Immature natural killer cell (primary cell): ENCODE results near the gene BMP6. TPM values are rescaled to one million over a fixed set of nuclear protein-coding genes. Genes with fewer than 3 reads are reported as not detected.
A peak's percentile ranks its signal among the peaks of the same experiment; 100 is the strongest.

Experiments used
- DNase-seq, 3 donors: peaks; one replicate each; pipeline ENCODE4 v3.0.0; 2022; ENCODE audit warnings: mixed read lengths in 1 of 3
- H3K27ac Mint-ChIP-seq, 6 donors: one replicate each; pipeline ENCODE4 v1.8.0; 2020; ENCODE audit warnings: mixed read lengths in 6 of 6, mild to moderate bottlenecking in 5 of 6, inconsistent platforms in 4 of 6, moderate library complexity in 3 of 6
- H3K27me3 Mint-ChIP-seq, 3 donors: one replicate each; pipeline ENCODE4 v1.8.0; 2020 to 2021; ENCODE audit warnings: low read depth in 3 of 3, mild to moderate bottlenecking in 3 of 3, mixed read lengths in 3 of 3, moderate library complexity in 3 of 3, inconsistent platforms in 1 of 3
- H3K36me3 Mint-ChIP-seq, 3 donors: one replicate each; pipeline ENCODE4 v1.8.0; 2020; ENCODE audit warnings: mixed read lengths in 3 of 3, inconsistent platforms in 2 of 3, mild to moderate bottlenecking in 2 of 3
- H3K4me1 Mint-ChIP-seq, 2 donors: one replicate each; pipeline ENCODE4 v1.8.0; 2020; ENCODE audit warnings: inconsistent platforms in 2 of 2, mild to moderate bottlenecking in 2 of 2, mixed read lengths in 2 of 2, moderate library complexity in 1 of 2
- H3K4me3 Mint-ChIP-seq, 5 donors: one replicate each; pipeline ENCODE4 v1.8.0; 2020; ENCODE audit warnings: mild to moderate bottlenecking in 5 of 5, mixed read lengths in 5 of 5, inconsistent platforms in 3 of 5, moderate library complexity in 3 of 5
- H3K9me3 Mint-ChIP-seq, 6 donors: one replicate each; pipeline ENCODE4 v1.8.0; 2020; ENCODE audit warnings: mild to moderate bottlenecking in 6 of 6, mixed read lengths in 6 of 6, inconsistent platforms in 4 of 6, moderate library complexity in 3 of 6
- polyA plus RNA-seq, 3 donors: library from polyadenylated mRNA; unstranded; fragments of 300-500 nt; fragmentation: Illumina TruSeq; gene quantifications; one replicate each; pipeline ENCODE4 v1.2.3, GENCODE V29; 2021

Gene BMP6
- polyA plus RNA-seq, 3 donors from 2014 or later = 0.13 to 0.22 TPM; not detected in 1

GRCh38 chr6:7726416-7727085, 652 bp downstream of the BMP6 start:
- peaks cover 8 to 17% of the 10 kb centered on the region in 2 donors for H3K4me1 Mint-ChIP-seq
- peaks cover 0 to 2% (median 0%) of the 10 kb centered on the region in 3 donors for H3K36me3 Mint-ChIP-seq
- H3K27me3 Mint-ChIP-seq = peaks cover 16 to 38% (median 17%) of the 10 kb centered on the region in 3 donors
- no peak overlapping the region for H3K27ac Mint-ChIP-seq
- DNase-seq = no peak
- no peaks in the 10 kb centered on the region for H3K9me3 Mint-ChIP-seq
- H3K4me3 Mint-ChIP-seq = peak overlapping the region in 4 of 5 donors; percentile 62 to 76 (median 66)

GRCh38 chr6:7727086-7727945, 1.4 kb downstream of the BMP6 start:
- no peak for DNase-seq
- H3K4me1 Mint-ChIP-seq = peaks cover 8 to 17% of the 10 kb centered on the region in 2 donors
- H3K27ac Mint-ChIP-seq = no peak overlapping the region
- H3K27me3 Mint-ChIP-seq = peaks cover 16 to 36% (median 17%) of the 10 kb centered on the region in 3 donors
- H3K9me3 Mint-ChIP-seq = no peaks in the 10 kb centered on the region
- no peak overlapping the region for H3K4me3 Mint-ChIP-seq
- peaks cover 0 to 2% (median 0%) of the 10 kb centered on the region in 3 donors for H3K36me3 Mint-ChIP-seq

DNA sequence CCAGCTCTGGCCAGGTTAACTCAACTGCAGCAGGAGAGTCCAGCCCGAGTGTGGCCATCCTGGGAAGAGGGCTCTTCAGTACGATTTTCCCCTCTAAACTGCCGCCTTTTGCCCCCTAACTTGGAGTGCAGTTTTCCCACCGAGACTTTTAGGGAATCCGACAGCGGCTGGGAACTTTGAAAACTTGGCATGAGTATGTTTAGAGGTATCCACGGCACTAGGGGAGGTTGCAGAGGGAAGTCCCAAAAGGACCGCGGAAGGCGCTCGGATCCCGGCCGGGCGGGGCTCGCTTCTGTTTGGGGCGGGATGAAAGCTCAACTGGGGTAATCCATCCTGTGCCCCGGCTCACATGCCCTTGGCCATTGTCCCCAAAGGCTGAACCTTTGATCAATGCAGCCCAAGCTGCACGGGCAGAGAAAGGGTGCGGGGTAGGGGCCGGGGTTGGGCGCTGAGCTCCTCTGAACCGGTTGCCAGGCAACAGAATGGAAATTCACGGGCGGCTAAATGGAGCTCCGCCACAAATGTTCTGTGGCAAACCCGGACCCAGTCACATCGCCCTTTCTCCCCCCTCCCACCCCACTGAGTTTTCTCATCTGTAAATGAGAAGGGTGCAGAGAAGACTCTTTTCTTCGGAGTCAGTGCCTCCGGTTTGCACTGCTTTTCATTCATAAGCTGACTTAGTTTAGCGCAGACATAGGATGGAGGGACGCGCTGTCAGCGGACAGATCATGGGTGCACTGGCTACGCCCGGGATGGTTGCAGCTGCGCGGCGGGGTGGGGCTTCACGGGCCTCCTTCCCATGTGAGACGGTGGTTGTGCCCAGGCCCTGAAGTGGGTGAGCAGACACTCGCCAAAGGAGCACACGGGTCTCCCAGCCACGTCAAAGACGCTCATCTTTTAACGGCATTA, 2.3 kb downstream of the BMP6 start:
- no peak overlapping the region for H3K27ac Mint-ChIP-seq
- peak overlapping the region in 3 of 5 donors; percentile 6 to 50 (median 49) for H3K4me3 Mint-ChIP-seq
- no peak for DNase-seq
- peaks cover 8 to 17% of the 10 kb centered on the region in 2 donors for H3K4me1 Mint-ChIP-seq
- no peaks in the 10 kb centered on the region for H3K9me3 Mint-ChIP-seq
- H3K27me3 Mint-ChIP-seq = peaks cover 17 to 33% (median 20%) of the 10 kb centered on the region in 3 donors
- peaks cover 0 to 2% (median 0%) of the 10 kb centered on the region in 3 donors for H3K36me3 Mint-ChIP-seq

DNA sequence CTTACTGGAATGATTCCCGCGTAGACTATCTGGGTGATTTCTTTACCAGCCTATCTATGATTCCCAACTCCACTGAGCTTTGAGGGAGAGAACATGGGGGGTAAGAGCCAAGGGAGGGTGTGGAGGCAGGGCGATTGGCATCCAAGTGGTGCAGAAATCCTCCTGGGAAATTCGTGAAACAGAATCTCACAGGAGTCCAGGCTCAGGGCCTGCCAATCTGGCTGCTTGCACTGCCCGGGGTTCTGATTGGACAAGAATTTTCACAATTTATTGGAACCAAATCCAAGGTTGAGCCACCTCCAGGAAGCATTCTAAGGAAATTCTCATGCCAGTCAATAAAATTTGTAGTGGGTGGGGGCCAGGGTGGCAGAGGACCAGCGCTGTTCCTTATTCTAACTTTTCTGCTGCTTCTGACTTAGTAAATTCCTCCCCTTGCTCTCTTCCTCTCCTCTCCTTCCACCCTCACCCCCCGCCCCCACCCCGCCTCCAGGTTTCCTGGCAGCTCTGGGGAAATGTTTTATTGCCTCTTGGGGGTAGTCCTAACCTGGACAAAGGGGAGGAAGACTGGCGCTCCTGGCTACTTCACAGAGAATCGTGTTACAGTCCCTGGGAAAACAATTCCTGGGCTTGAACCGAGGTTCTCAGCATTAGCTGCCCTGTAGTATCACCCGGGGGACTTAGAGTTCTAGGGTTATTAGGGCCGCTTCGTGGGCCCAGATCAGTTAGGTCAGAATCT, 3.1 kb downstream of the BMP6 start:
- H3K27me3 Mint-ChIP-seq = peaks cover 17 to 37% (median 19%) of the 10 kb centered on the region in 3 donors
- peak overlapping the region in 2 of 5 donors; percentile 41 to 49 for H3K4me3 Mint-ChIP-seq
- H3K4me1 Mint-ChIP-seq = peaks cover 8 to 17% of the 10 kb centered on the region in 2 donors

DNA sequence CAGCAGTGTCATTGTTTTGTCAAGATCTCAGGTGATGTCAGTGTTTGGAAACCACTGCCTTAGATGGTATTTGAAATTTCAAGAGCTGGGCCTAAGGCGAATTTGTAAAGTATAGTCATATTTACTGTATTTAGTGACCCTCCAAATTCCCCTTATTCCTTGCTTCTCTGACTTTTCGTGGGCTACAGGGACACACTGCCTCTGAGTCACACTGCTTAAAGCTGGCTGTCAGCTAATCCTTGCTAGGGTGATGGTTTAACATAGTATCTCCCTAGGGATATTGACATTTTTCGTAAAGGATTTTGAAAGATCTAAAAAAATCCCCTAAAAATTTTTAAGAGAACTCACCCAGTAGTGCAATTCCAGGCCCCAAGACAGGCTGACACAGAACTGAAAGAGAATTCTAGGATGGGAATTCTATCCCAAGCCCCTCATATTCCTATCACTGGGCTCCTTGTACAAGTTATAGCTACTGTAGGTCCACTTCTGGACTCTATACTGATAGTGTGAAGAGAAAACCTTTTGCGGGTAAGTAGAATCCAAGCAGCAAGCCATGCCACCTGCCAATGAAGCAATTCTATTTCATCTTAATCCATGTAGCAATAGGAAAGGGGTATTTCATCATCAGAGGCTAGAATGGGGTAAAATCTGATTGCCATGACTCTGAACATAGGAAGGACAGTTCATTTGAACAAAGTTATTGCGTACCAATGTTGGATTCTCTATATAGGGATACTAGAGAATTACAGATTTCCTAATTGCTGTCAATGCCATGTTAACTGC, 4.3 kb downstream of the BMP6 start:
- H3K27ac Mint-ChIP-seq = no peak overlapping the region
- peaks cover 0 to 2% (median 0%) of the 10 kb centered on the region in 3 donors for H3K36me3 Mint-ChIP-seq
- H3K4me1 Mint-ChIP-seq = peaks cover 7 to 17% of the 10 kb centered on the region in 2 donors
- no peak overlapping the region for H3K4me3 Mint-ChIP-seq
- DNase-seq = no peak
- H3K27me3 Mint-ChIP-seq = peaks cover 13 to 31% (median 17%) of the 10 kb centered on the region in 3 donors
- H3K9me3 Mint-ChIP-seq = no peaks in the 10 kb centered on the region

More for the DNA sequence above, 3.1 kb downstream of the BMP6 start:
- Mint-ChIP-seq H3K27ac (no peak overlapping the region), H3K9me3 (no peaks in the 10 kb centered on the region), H3K36me3 (peaks cover 0 to 2% (median 0%) of the 10 kb centered on the region in 3 donors)
- no peak for DNase-seq

- Mint-ChIP-seq H3K27ac (no peak overlapping the region), H3K4me3 (no peak overlapping the region), H3K27me3 (peaks cover 13 to 25% (median 14%) of the 10 kb centered on the region in 3 donors), H3K36me3 (no peaks in the 10 kb centered on the region), H3K4me1 (peaks cover 1 to 12% of the 10 kb centered on the region in 2 donors), H3K9me3 (no peaks in the 10 kb centered on the region)
- no peak for DNase-seq
Observed at GRCh38 chr6:7730784-7731227, 4.9 kb downstream of the BMP6 start.

- Mint-ChIP-seq H3K27ac (no peak overlapping the region), H3K9me3 (no peaks in the 10 kb centered on the region), H3K27me3 (peaks cover 11 to 21% (median 14%) of the 10 kb centered on the region in 3 donors), H3K36me3 (no peaks in the 10 kb centered on the region), H3K4me1 (peaks cover 0 to 10% of the 10 kb centered on the region in 2 donors), H3K4me3 (no peak overlapping the region)
- no peak for DNase-seq
Observed at GRCh38 chr6:7731294-7731693, 5.4 kb downstream of the BMP6 start.

GRCh38 chr6:7732228-7732627, 6.3 kb downstream of the BMP6 start:
- no peak for DNase-seq
- Mint-ChIP-seq H3K9me3 (no peaks in the 10 kb centered on the region), H3K36me3 (no peaks in the 10 kb centered on the region), H3K27ac (no peak overlapping the region), H3K27me3 (peaks cover 11 to 21% (median 14%) of the 10 kb centered on the region in 3 donors), H3K4me3 (no peak overlapping the region), H3K4me1 (peaks cover 0 to 10% of the 10 kb centered on the region in 2 donors)

DNA sequence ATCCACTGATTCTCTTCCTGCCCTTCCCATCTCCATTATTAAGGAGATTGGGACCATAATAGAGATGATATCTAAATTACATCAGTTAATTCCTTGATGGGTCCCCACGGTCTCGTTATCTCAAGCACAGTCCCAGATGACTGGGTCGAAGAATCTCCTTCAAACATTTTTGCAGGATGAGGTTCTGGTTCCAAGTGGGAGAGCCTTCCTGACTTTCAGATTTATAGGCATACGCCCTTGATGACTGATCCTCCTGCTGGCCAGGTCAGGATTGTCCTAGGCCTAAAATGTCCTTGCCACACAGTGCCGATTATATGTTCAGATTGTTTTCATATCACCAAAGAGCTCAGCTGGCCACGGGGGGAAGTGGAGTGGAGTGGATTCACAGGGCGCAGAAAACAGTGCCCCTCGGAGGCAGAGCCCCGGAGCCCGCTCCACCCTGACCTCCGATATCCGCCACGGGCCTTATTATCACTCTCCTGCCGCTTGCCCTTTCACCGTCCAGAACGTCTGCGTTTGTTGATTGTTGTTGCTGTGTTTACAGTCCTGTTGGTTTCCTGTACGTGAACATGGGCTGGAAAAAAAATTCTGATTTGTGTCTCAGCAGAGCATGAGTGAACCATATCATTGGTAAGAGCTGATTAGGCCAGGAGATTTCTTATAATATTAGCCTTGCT, 8.9 kb downstream of the BMP6 start:
- H3K9me3 Mint-ChIP-seq = no peaks in the 10 kb centered on the region
- no peak overlapping the region for H3K27ac Mint-ChIP-seq
- H3K27me3 Mint-ChIP-seq = peaks cover 4 to 17% (median 5%) of the 10 kb centered on the region in 3 donors
- H3K4me1 Mint-ChIP-seq = no peaks in the 10 kb centered on the region
- no peak overlapping the region for H3K4me3 Mint-ChIP-seq
- H3K36me3 Mint-ChIP-seq = no peaks in the 10 kb centered on the region
- DNase-seq = no peak

DNA sequence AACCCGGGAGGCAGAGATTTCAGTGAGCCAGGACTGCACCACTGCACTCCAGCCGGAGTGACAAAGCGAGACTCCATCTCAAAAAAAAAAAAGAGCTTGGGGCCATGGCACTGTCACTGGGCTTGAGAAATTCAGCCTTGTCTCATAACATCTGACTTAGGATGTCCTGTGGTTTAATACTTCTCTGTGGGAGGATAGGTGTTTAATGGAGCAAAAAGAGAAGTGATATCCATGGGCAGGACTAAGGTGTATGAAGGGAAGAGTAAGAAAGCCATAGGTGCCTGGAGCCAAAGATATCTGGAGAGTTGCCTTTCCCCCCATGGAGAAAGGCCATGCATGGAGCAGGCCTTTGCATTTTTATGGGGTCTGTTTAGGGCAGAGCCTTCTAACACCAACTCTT, 11.2 kb downstream of the BMP6 start:
- no peak overlapping the region for H3K27ac Mint-ChIP-seq
- no peaks in the 10 kb centered on the region for H3K36me3 Mint-ChIP-seq
- no peak overlapping the region for H3K4me3 Mint-ChIP-seq
- H3K4me1 Mint-ChIP-seq = no peaks in the 10 kb centered on the region
- no peaks in the 10 kb centered on the region for H3K9me3 Mint-ChIP-seq
- no peak for DNase-seq
- peaks cover 4 to 13% (median 9%) of the 10 kb centered on the region in 3 donors for H3K27me3 Mint-ChIP-seq

- H3K9me3 Mint-ChIP-seq = no peaks in the 10 kb centered on the region
- peaks cover 4 to 13% (median 8%) of the 10 kb centered on the region in 3 donors for H3K27me3 Mint-ChIP-seq
Observed at GRCh38 chr6:7737867-7738266, 12.0 kb downstream of the BMP6 start.

More at GRCh38 chr6:7737867-7738266, 12.0 kb downstream of the BMP6 start:
- Mint-ChIP-seq H3K36me3 (no peaks in the 10 kb centered on the region), H3K4me3 (no peak overlapping the region), H3K4me1 (no peaks in the 10 kb centered on the region), H3K27ac (no peak overlapping the region)
- DNase-seq = no peak
